ENCODE data around the gene CTSD. TPM values are rescaled to one million over a fixed set of nuclear protein-coding genes. Genes with fewer than 3 reads are reported as not detected.

Gene CTSD
- 566 and 764 TPM in 2 replicates for total RNA-seq

GRCh38 chr11:1763796-1764661 is at the start of gene CTSD:
Gene CTSD (minus strand): TSS chr11:1763927. CDS start chr11:1763859, 68 bp downstream.

GRCh38 chr11:1750481-1750839 is 13.3 kb downstream of the CTSD start, which contains the start of gene IFITM10:
Gene IFITM10 (minus strand): TSS chr11:1750595. CDS start chr11:1750442, 153 bp downstream.

Other genes with a start within 250 kb of the CTSD start
- 0.19 and 0.56 TPM in 2 replicates for gene DUSP8, start 191.7 kb downstream of the CTSD start, total RNA-seq
- gene KRTAP5-1, start 178.6 kb downstream of the CTSD start, total RNA-seq = not detected in 2 replicates
- gene KRTAP5-2, start 165.6 kb downstream of the CTSD start, total RNA-seq = not detected in 2 replicates
- not detected in 2 replicates for gene KRTAP5-3, start 155.5 kb downstream of the CTSD start, total RNA-seq
- not detected in 2 replicates for gene KRTAP5-4, start 141.8 kb downstream of the CTSD start, total RNA-seq
- not detected in 2 replicates for gene KRTAP5-5, start 134.2 kb downstream of the CTSD start, total RNA-seq
- not detected in 2 replicates for gene KRTAP5-6, start 66.7 kb downstream of the CTSD start, total RNA-seq
- 3.3 and 8.0 TPM in 2 replicates for gene IFITM10, start 13.3 kb downstream of the CTSD start, total RNA-seq
- gene SYT8, start 71.1 kb upstream of the CTSD start, total RNA-seq = 8.5 and 10.5 TPM in 2 replicates
- gene TNNI2, start 75.1 kb upstream of the CTSD start, total RNA-seq = 0.63 and 4.1 TPM in 2 replicates
- 0.23 and 1.1 TPM in 2 replicates for gene LSP1, start 89.2 kb upstream of the CTSD start, total RNA-seq
- not detected in 2 replicates for gene PRR33, start 128.0 kb upstream of the CTSD start, total RNA-seq
- 0.71 and 0.98 TPM in 2 replicates for gene TNNT3, start 155.8 kb upstream of the CTSD start, total RNA-seq
- 275 and 285 TPM in 2 replicates for gene MRPL23, start 183.4 kb upstream of the CTSD start, total RNA-seq
- gene H19, start 233.9 kb upstream of the CTSD start, total RNA-seq = 810 and 834 TPM in 2 replicates

Data from airway epithelial cell (primary cell).